ENCODE results near the gene ADAMTS3.
A peak's percentile ranks its signal among the peaks of the same experiment; 100 is the strongest.

The ADAMTS3 gene

GRCh38 chr4:72471816-72472215, 97.2 kb downstream of the ADAMTS3 start:
- H3K9me3 Mint-ChIP-seq: peaks cover 6 to 9% of the 10 kb centered on the region in 2 donors
- H3K27me3 Mint-ChIP-seq: no peaks in the 10 kb centered on the region
- H3K27ac Mint-ChIP-seq: no peak overlapping the region
- H3K4me1 Mint-ChIP-seq: no peaks in the 10 kb centered on the region
- DNase-seq (no peak), ATAC-seq (replicated peaks) (no peak)
- H3K4me3 Mint-ChIP-seq: no peak overlapping the region
- H3K36me3 Mint-ChIP-seq: no peaks in the 10 kb centered on the region

- Mint-ChIP-seq H3K9me3 (peaks cover 1 to 10% of the 10 kb centered on the region in 2 donors), H3K4me1 (no peaks in the 10 kb centered on the region), H3K27ac (no peak overlapping the region), H3K36me3 (no peaks in the 10 kb centered on the region), H3K27me3 (no peaks in the 10 kb centered on the region), H3K4me3 (no peak overlapping the region)
- DNase-seq: no peak
- no peak for ATAC-seq (replicated peaks)
These were observed 100.0 kb downstream of the ADAMTS3 start for GRCh38 chr4:72468904-72469502.

GRCh38 chr4:72467633-72468032, 101.4 kb downstream of the ADAMTS3 start:
- Mint-ChIP-seq H3K9me3 (peaks cover 0 to 5% of the 10 kb centered on the region in 2 donors), H3K27ac (no peak overlapping the region), H3K27me3 (no peaks in the 10 kb centered on the region)

GRCh38 chr4:72463724-72464123, 105.3 kb downstream of the ADAMTS3 start:
- ATAC-seq (replicated peaks) (no peak), DNase-seq (no peak)
- Mint-ChIP-seq H3K9me3 (peaks cover 0 to 5% of the 10 kb centered on the region in 2 donors), H3K4me1 (no peaks in the 10 kb centered on the region), H3K27ac (no peak overlapping the region), H3K4me3 (no peak overlapping the region), H3K36me3 (no peaks in the 10 kb centered on the region), H3K27me3 (no peaks in the 10 kb centered on the region)

More at GRCh38 chr4:72467633-72468032, 101.4 kb downstream of the ADAMTS3 start:
- Mint-ChIP-seq H3K4me3 (no peak overlapping the region), H3K36me3 (no peaks in the 10 kb centered on the region), H3K4me1 (no peaks in the 10 kb centered on the region)
- ATAC-seq (replicated peaks) (no peak), DNase-seq (no peak)

DNA sequence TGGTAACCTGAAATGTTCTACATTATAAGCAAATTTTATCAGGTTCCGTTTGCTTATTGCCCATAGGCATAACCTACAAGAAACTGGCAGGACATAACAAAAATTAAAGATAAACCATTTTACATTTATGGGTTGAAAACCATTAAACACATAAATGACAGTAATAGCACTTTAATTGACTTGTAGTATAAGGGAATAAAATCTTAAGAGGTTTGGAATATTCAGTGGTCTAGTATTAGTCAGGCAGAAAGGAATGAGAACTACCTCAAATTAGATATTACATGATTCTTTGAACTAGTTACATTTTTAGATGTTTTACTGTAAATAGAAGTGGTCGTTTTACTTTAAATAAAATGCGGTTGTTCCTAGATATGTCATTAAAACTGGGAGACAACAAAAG, 111.9 kb downstream of the ADAMTS3 start:
- H3K9me3 Mint-ChIP-seq: peaks cover 0 to 2% of the 10 kb centered on the region in 2 donors
- no peak overlapping the region for H3K27ac Mint-ChIP-seq
- no peak for DNase-seq
- no peak for ATAC-seq (replicated peaks)
- no peaks in the 10 kb centered on the region for H3K36me3 Mint-ChIP-seq
- no peaks in the 10 kb centered on the region for H3K27me3 Mint-ChIP-seq
- H3K4me3 Mint-ChIP-seq: no peak overlapping the region
- no peaks in the 10 kb centered on the region for H3K4me1 Mint-ChIP-seq

GRCh38 chr4:72451349-72451748, 117.7 kb downstream of the ADAMTS3 start:
- Mint-ChIP-seq H3K27me3 (no peaks in the 10 kb centered on the region), H3K4me3 (no peak overlapping the region), H3K4me1 (no peaks in the 10 kb centered on the region), H3K36me3 (no peaks in the 10 kb centered on the region), H3K9me3 (peaks cover 0 to 2% of the 10 kb centered on the region in 2 donors), H3K27ac (no peak overlapping the region)
- ATAC-seq (replicated peaks): no peak
- no peak for DNase-seq

GRCh38 chr4:72449705-72450104, 119.3 kb downstream of the ADAMTS3 start:
- H3K27ac Mint-ChIP-seq: no peak overlapping the region
- H3K27me3 Mint-ChIP-seq: no peaks in the 10 kb centered on the region
- no peaks in the 10 kb centered on the region for H3K36me3 Mint-ChIP-seq
- no peak for ATAC-seq (replicated peaks)
- no peaks in the 10 kb centered on the region for H3K4me1 Mint-ChIP-seq
- H3K4me3 Mint-ChIP-seq: no peak overlapping the region
- H3K9me3 Mint-ChIP-seq: no peaks in the 10 kb centered on the region
- no peak for DNase-seq

GRCh38 chr4:72448231-72448630, 120.8 kb downstream of the ADAMTS3 start:
- ATAC-seq (replicated peaks): no peak
- Mint-ChIP-seq H3K27me3 (no peaks in the 10 kb centered on the region), H3K27ac (no peak overlapping the region), H3K4me1 (no peaks in the 10 kb centered on the region), H3K9me3 (no peaks in the 10 kb centered on the region), H3K36me3 (no peaks in the 10 kb centered on the region), H3K4me3 (no peak overlapping the region)
- no peak for DNase-seq

- Mint-ChIP-seq H3K27ac (no peak overlapping the region), H3K4me1 (no peaks in the 10 kb centered on the region), H3K9me3 (no peaks in the 10 kb centered on the region), H3K36me3 (no peaks in the 10 kb centered on the region), H3K27me3 (no peaks in the 10 kb centered on the region), H3K4me3 (no peak overlapping the region)
- DNase-seq: no peak
- ATAC-seq (replicated peaks): no peak
These were observed 122.5 kb downstream of the ADAMTS3 start for GRCh38 chr4:72446353-72447055.

GRCh38 chr4:72444092-72444491, 124.9 kb downstream of the ADAMTS3 start:
- Mint-ChIP-seq H3K9me3 (no peaks in the 10 kb centered on the region), H3K4me3 (no peak overlapping the region), H3K27ac (no peak overlapping the region), H3K4me1 (no peaks in the 10 kb centered on the region), H3K36me3 (no peaks in the 10 kb centered on the region), H3K27me3 (no peaks in the 10 kb centered on the region)
- DNase-seq (no peak), ATAC-seq (replicated peaks) (no peak)

DNA sequence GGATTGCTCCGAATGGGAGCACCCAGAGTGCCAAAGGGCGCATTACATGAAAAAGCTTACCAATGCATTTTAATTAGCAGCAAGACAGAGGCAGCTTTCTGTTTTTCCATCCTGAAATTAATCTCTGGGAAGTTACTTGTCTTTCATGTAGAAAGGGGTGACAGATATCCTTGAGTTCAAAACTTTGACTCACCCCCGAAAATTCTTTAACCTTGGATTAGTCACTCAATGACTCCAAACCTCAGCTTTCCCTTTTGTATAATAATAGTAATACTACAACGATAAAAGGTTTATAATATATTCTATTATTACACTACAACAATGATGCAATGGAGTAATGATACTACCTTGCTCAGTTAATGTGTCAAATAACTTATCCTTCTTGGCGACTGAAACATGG, 126.3 kb downstream of the ADAMTS3 start:
- ATAC-seq (replicated peaks) (no peak), DNase-seq (no peak)
- no peak overlapping the region for H3K4me3 Mint-ChIP-seq

GRCh38 chr4:72442147-72442546, 126.9 kb downstream of the ADAMTS3 start:
- no peak overlapping the region for H3K27ac Mint-ChIP-seq
- ATAC-seq (replicated peaks): no peak
- no peaks in the 10 kb centered on the region for H3K9me3 Mint-ChIP-seq
- H3K27me3 Mint-ChIP-seq: no peaks in the 10 kb centered on the region
- DNase-seq: no peak
- no peaks in the 10 kb centered on the region for H3K4me1 Mint-ChIP-seq
- H3K36me3 Mint-ChIP-seq: no peaks in the 10 kb centered on the region
- no peak overlapping the region for H3K4me3 Mint-ChIP-seq

More for the DNA sequence above, 126.3 kb downstream of the ADAMTS3 start:
- Mint-ChIP-seq H3K9me3 (no peaks in the 10 kb centered on the region), H3K36me3 (no peaks in the 10 kb centered on the region), H3K4me1 (no peaks in the 10 kb centered on the region), H3K27me3 (no peaks in the 10 kb centered on the region), H3K27ac (peak overlapping the region; percentile 2)

DNA sequence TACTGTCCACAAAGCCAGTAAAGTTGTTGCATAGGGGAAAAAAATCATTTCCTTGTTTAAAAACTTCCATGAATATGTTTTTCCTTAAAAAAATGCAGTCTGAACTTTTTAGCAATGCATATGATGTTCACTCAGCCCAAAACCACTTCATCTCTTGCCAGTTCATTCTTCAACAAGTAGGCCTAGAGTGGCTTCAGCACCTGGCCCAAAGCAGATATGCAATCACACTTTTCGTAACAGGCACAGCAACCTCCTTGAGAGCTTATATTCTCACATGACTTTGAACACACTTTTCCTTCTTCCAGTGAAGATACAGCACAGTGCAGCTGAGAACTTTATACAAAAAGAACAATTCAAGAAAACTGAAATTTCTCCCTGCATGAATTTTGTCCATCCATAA, 128.6 kb downstream of the ADAMTS3 start:
- H3K27me3 Mint-ChIP-seq: no peaks in the 10 kb centered on the region
- H3K9me3 Mint-ChIP-seq: no peaks in the 10 kb centered on the region
- no peaks in the 10 kb centered on the region for H3K36me3 Mint-ChIP-seq
- DNase-seq (no peak), ATAC-seq (replicated peaks) (no peak)
- no peak overlapping the region for H3K4me3 Mint-ChIP-seq
- H3K4me1 Mint-ChIP-seq: no peaks in the 10 kb centered on the region
- no peak overlapping the region for H3K27ac Mint-ChIP-seq

DNA sequence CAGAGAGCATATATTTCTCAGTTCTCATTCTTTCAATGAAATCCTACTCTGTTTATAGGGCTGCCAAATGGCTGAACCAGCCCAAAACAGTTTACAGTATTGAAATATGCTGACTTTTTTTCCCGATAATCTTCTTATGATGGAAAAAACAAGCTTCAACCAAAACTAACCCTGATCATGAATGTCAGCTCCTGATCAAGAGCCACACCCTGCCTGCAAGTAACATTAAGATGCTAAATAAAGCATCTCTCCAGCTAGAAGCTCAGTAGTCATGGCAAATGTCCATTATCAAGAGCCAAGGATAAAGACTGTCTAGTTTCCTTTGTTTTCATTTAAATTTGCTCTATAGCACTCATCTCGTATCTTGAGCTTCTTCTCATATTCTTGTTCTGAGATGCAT, 136.0 kb downstream of the ADAMTS3 start:
- no peaks in the 10 kb centered on the region for H3K4me1 Mint-ChIP-seq
- H3K4me3 Mint-ChIP-seq: no peak overlapping the region
- H3K36me3 Mint-ChIP-seq: no peaks in the 10 kb centered on the region
- no peaks in the 10 kb centered on the region for H3K9me3 Mint-ChIP-seq
- H3K27me3 Mint-ChIP-seq: no peaks in the 10 kb centered on the region
- ATAC-seq (replicated peaks): no peak
- no peak for DNase-seq
- no peak overlapping the region for H3K27ac Mint-ChIP-seq

DNA sequence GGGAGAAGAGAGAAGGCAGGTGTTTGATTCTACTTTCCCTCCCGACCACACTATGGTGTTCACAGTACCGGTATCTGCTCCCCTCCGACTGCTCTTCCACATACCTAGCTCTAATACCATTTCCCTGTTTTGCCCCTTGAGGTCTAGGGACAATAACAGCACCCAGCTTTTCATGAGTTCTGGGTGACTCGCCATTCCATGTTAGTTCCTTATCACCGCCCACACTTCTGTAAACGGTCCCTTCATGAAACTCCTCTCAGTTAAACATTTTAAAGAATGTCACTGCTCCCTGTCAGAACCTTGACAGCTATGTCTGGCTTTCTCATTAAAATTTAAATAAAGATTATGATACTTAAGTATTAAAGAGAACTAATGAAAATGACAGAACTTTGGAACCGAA, 136.7 kb downstream of the ADAMTS3 start:
- no peak for DNase-seq
- Mint-ChIP-seq H3K27me3 (no peaks in the 10 kb centered on the region), H3K4me3 (no peak overlapping the region), H3K9me3 (no peaks in the 10 kb centered on the region), H3K4me1 (no peaks in the 10 kb centered on the region), H3K27ac (no peak overlapping the region), H3K36me3 (no peaks in the 10 kb centered on the region)
- no peak for ATAC-seq (replicated peaks)
